HPDE6-E6E7 (cell line): ENCODE results near the gene RBM42.
"Not testable (repeated sequence)": the region's sequence is repeated elsewhere in the genome, so short reads cannot be mapped to it uniquely, and the experiment has no call there.

Source experiments
- DNase-seq: peaks from one replicate; pipeline ENCODE4 v3.0.0; 2011; ENCODE audit warnings: missing footprints; ENCODE audit errors: extremely low spot score

Gene RBM42, protein sequence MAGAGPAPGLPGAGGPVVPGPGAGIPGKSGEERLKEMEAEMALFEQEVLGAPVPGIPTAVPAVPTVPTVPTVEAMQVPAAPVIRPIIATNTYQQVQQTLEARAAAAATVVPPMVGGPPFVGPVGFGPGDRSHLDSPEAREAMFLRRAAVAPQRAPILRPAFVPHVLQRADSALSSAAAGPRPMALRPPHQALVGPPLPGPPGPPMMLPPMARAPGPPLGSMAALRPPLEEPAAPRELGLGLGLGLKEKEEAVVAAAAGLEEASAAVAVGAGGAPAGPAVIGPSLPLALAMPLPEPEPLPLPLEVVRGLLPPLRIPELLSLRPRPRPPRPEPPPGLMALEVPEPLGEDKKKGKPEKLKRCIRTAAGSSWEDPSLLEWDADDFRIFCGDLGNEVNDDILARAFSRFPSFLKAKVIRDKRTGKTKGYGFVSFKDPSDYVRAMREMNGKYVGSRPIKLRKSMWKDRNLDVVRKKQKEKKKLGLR

DNA sequence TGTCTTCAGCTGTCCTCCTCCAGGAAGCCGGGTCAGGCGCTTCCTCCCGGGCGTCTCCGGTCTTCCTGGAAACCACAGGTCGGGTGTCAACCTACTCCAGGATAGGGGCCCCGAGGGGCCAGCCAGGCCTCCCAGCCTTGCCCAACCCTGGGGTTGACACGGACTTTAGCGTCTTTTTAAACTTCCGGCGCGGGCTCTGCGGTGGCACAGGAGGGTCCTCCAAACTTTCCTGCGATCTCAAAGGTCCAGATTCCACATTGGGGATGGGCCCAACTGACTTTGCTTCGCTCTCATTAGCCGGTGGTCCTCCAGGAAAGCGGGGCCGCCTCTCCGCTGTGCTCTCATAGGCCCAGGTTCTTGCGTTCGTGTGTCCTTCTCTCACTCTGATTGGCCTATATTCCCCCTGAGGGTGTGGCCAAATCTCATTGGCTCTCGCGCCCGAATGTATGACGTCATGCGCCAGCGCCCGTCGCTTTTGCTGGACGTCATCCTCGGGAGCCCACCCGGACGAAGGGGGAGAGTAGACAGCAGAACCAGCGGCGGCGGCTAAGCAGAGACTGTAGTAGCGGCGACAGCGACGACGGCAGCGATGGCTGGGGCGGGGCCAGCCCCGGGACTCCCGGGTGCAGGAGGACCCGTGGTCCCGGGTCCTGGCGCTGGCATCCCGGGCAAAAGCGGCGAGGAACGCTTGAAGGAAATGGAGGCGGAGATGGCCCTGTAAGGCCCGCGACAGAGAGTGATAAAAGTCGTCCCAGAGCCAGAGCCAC is at the start of gene RBM42:
RBM42 (plus strand) TSS at position 472 of the 767 bp plus-strand sequence; CDS start at position 590, 118 bp downstream.
- DNase-seq, result peak; percentile 99

DNA sequence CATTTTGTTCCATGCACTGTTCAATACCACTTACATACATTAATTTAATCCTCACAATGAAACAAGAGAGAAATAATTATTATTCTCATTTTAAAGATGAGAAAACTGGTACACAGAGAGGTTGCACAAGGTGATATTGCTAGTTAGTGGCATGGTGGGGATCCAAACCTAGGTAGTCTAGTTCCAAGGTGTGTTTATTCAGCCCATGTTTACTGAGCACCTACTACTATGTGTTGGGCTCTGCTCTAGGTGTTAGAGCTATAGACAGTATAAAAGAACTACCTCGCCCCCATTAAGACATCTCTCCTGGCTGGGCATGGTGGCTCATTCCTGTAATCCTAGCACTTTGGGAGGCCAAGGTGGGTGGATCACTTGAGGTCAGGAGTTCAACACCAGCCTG is 46.1 kb upstream of the RBM42 start:
- no peak for DNase-seq

DNA sequence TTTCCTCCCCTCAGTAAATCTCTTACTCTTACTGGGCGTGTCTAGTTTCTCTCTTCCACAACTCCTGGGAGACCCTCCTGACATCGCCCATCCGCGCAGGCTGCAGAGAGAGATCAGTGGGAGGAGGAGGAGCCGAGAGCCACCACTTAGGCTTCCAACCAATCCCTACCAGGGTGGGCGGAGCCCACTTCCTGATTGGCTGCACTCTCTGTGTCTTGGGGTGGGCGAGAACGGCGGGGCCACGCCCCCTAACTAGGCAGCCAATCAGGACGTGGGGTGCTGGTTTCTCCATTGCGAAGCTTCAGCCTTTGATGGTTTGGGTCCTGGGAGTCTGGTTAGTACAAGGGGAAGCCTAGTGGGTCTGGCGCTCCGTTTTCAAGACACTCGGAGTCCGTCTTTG is 43.0 kb upstream of the RBM42 start, which contains the start of gene PMIS2:
PMIS2 (plus strand) TSS at position 326 of the 400 bp plus-strand sequence. CDS start 87 bp downstream, outside the sequence.
- DNase-seq, result no peak

DNA sequence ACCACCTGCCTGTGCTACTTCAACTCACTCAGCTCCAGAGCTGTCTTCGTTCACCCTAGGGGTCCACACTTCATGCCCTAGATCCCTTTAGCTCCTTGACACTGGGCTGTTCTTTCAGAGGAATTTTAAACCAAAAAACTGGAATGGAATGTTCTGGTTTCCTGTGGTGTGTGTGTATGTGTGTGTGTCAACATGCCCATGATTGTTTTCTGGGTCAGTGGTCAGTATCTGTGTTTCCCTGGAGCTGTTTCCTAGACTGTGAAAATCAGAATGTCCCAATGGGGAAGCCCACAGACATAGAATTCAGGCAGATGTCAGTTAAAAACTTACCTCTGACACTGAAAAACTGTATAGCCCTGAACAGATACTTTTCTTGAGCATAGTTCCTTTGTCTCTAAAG is 41.5 kb upstream of the RBM42 start:
- no peak for DNase-seq

DNA sequence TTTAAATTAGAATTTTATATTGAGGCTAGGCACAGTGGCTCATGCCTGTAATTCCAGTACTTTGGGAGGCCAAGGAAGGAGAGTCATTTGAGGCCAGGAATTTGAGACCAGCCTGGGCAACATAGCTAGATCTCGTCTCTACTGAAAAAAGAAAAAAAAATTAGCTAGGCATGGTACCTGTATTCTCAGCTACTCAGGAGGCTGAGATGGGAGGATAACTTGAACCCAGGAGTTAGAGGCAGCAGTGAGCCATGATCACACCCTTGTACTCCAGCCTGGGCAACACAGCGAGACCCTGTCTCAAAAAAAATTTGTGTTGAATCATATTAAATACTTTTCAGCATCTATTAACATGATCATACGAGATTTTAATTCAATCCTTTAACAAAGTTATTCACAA is 38.0 kb upstream of the RBM42 start:
- DNase-seq, result no peak

DNA sequence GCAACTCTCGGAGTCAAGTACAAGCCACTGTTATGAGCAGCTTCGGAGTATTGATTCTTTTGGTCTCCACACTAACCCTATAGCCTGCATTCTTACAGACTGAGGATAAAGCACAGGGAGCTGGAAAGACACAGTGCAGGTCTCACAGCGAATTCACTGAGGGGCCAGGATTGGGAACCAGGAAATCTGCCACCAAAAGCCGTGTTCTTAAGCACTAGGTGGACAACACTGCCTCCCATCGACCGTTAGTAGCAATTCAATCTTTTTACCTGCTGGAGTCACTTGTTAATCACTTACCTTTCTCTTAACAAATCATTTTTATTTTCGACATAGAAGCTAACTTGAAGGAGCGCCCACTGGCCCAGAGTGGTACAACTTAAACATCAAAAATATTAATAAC is 36.6 kb upstream of the RBM42 start:
- DNase-seq, result no peak

DNA sequence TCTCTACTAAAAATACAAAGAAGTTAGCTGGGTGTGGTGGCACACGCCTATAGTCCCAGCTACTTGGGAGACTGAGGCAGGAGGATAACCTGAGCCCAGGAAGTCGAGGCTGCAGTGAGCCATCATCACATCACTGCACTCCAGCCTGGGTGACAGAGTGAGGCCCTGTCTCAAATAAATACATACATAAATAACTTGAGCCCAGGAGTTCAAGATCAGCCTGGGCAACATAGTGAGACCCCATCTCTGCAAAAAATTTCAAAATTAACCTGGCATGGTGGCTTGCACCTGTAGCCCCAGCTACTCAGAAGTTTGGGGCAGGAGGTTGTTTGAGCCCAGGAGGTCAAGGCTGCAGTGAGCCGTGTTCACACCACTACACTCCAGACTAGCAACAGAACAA is 33.8 kb upstream of the RBM42 start:
- not testable (repeated sequence) for DNase-seq

DNA sequence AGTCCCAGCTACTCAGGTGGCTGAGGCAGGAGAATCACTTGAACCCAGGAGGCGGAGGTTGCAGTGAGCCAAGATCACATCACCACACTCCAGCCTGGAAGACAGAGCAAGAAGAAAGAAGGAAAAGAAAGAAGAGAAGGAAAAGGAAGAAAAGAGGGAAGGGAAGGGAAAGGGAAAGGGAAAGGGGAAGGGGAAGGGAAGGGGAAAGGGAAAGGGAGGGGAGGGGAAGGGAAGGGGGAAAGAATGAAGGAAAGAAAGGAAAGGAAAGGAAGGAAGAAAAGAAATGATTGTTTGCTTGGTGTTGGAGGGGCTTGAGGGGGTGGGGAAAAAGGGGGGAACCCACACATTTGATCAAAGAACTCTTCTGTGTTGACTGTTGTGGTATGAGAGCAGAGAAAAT is 32.9 kb upstream of the RBM42 start:
- no peak for DNase-seq

DNA sequence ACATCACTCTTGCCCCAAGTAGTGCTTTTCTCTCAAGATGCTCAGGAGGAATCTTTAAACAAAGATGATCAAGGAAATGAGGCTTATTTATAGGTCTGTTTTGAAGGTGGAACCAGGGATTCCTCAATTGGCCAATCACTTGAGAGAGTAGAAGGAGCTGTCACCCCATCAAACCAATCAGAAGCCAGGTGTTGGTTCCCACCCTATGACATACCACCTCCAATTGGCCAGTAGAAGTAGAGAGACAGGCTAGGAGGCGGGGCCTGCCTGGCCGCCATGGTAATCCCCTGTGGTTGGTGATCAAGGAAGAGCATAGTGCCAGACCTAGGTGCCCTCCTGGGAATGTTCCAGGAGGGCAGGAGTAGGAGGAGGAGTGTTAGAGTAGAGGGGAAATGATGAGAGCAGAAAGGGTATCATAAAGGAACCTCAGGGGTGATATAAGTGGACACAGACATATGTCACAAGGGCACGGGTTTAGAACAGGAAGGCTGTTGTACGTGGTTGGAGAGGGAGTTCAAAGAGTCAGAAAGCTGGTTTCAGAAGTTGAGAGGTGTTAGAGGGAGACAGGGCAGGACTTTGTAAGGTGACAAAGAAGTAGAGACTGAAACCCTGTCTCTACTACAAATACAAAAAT is 32.4 kb upstream of the RBM42 start:
- DNase-seq, result no peak

DNA sequence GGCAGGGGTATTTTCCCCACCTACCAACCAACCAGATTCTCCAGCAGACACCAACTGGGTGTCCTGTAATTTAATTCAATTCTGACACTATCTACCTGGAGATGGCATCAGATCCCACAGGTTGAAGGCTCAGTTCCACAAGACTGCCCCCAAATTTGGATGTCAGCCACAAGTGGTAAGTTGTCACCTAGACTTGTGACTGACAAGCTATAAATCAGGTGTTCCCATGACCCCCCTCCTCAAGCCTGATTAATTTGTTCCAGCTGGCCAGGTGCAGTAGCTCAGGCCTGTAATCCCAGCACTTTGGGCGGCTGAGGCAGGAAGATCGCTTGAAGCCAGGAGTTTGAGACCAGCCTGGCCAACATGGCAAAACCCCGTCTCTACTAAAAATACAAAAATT is 26.9 kb upstream of the RBM42 start:
- DNase-seq, result no peak

DNA sequence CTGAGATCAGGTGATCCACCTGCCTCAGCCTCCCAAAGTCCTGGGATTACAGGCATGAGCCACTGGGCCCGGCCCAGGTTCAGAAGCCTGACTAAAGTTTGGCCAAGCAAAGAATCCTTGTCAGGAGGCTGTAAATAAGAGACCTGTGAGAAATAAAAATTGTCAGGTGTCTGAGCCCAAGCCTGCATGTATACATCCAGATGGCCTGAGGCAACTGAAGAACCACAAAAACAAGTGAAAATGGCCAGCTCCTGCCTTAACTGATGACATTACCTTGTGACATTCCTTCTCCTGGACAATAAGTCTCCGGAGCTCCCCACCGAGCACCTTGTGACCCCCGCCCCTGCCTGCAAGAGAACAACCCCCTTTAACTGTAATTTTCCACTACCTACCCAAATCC is 24.4 kb upstream of the RBM42 start:
- not testable (repeated sequence) for DNase-seq

DNA sequence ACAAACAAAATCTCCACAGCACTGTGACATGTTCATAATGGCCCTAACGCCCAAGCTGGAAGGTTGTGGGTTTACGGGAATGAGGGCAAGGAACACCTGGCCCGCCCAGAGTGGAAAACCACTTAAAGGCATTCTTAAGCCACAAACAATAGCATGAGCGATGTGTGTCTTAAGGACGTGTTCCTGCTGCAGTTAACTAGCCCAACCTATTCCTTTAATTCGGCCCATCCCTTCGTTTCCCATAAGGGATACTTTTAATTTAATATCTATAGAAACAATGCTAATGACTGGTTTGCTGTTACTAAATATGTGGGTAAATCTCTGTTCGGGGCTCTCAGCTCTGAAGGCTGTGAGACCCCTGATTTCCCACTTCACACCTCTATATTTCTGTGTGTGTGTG is 21.7 kb upstream of the RBM42 start:
- not testable (repeated sequence) for DNase-seq

DNA sequence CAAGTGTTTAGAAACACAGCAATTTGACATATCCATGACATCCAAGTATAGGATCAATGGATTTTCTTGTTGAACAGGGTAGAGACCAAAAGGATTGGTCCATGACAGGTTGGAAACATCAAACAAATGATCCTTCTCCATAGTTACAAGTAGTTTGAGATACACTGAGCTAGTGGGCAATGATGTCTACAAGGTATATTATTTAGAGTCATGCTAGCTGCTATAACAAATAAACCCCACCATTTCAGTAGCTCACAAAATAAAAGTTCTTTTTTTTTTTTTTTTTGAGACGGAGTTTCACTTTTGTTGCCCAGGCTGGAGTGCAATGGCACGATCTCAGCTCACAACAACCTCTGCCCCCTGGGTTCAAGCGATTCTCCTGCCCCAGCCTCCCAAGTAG is 21.2 kb upstream of the RBM42 start:
- DNase-seq, result no peak

DNA sequence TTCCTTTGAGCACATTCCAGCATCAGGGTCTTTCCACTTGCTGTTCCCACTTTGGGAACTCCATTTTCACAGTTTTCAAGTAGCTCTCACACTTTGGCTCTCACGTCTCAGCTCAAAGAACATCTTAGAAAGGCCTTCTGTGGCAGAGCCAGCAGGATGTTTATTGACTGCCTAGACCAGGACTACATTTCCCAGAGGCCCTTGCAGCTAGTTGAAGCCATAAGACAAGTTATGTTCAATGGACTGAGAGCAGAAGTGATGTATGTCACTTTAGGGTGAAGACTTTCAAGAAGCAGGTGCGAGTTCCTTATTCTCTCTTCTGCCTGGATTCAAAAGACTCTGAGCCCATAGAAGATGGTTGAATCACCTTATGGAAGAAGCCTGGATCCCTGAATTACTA is 20.6 kb upstream of the RBM42 start:
- DNase-seq, result no peak

DNA sequence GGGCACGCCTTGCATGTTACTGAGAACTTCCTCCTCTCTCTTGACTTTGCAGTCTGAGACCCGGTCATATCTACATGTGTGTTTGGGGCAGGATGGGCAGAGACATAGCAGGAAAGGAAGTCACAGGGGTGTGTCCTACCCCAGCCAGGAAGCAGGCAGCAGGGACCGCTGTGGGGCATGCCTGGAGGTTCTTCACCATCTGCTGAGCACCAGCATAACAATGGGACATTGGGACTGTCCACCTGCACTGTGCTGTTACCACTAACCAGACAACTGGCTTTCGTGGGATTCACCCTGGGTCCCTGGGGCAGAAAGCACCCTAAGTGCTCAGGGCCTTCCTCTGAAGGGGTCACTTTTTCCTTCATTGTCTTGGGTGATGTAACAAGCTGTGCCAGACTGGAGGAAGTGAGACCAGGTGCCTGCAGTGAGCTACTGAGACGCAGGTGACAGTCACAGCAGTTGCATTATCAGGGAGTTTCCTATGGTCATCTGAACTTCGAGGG is 18.9 kb upstream of the RBM42 start:
- no peak for DNase-seq

DNA sequence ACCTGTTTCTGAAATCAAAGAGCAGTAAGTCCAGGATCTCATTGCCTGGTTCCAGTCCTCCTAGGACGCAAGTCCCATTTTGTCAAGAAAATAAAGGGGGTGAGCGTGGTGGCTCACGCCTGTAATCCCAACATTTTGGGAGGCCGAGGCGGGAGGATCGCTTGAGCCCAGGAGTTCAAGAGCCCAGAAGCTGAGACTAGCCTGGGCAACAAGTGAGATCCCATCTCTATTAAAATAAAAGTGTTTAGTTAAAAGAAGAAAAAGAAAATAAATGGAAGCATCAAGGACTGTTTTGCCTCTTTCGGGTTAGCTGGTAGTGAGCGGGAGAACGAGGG is 16.6 kb upstream of the RBM42 start:
- no peak for DNase-seq

DNA sequence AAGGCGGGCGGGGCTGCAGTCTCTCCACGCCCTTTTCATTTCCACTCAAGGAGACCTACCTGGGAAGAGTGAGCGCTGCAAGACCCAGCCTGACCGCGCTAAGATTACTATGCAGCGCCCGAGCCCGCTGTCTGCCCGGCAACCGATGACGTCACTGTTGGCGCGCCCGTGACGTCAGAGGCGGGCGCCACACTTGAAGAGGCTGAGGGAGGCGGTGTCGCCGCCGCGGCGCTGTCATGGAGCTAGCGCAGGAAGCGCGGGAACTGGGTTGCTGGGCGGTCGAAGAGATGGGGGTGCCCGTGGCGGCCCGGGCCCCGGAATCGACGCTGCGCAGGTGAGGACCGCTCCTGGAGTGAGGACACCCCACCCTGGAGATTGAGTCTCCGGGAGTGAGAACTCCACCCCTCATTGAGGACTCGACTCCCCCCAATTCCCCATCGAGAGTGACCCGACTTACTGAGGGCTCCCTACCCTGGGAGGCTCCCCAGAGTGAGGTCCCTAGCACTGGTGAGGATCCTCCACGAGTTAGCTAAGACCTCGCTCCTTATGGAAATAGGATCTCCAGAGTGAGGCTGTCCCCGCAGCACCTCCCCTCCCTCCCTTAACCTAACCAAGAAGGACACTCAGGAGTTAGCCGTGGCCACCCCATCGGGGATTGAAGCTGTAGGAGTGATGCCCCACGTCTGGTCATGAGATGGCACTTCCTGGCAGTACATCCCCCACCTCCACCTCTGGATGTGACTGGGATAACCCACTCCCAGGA is 16.1 kb upstream of the RBM42 start, which contains the start of gene HAUS5:
HAUS5 (plus strand) TSS at position 177 of the 763 bp plus-strand sequence; CDS start at position 237, 60 bp downstream.
- DNase-seq, result peak; percentile 96

DNA sequence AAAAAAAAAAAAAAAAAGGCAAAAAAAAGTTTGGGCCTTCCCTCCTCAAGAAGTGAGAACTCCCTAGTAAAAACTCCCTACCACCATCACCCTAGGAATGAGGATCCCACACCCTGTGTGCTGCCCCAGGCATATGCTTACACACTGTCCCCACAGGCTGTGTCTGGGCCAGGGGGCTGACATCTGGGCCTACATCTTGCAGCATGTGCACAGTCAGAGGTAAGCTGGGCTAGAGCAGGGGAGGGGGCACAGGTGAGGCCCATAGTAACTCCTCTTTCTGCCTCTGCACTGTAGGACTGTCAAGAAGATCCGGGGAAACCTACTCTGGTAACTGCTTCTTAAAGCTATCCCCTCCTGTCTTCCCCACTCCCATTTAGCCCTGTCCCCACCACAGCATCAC is 15.3 kb upstream of the RBM42 start:
- no peak for DNase-seq

DNA sequence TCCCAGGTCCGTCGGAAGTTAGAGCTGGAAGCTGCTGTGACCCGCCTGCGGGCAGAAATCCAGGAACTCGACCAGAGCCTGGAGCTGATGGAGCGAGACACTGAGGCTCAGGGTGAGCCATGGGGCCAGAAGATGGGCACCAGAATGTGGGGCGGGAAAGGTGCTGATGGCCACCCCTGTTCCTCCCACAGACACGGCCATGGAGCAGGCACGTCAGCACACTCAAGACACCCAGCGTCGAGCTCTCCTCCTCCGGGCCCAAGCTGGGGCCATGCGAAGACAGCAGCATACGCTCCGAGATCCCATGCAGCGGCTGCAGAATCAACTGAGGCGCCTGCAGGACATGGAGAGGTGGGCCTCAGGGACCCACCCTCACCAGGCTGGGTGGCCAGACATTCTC is 13.8 kb upstream of the RBM42 start:
- DNase-seq, result no peak

DNA sequence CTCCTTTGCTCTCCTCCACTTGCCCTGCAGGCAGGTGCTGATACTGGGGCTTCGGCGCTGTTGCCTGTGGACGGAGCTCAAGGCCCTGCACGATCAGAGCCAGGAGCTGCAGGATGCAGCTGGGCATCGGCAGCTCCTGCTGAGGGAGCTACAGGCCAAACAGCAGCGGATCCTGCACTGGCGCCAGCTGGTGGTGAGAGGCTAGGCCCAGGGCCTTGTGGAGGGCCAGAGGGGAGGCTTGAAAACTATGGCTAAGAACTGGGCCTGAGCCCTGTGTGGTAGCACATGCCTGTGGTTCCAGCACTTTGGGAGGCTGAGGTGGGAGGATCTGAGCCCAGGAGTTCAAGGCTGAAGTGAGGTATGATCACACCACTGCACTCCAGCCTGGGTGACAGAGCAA is 10.0 kb upstream of the RBM42 start:
- DNase-seq, result no peak

DNA sequence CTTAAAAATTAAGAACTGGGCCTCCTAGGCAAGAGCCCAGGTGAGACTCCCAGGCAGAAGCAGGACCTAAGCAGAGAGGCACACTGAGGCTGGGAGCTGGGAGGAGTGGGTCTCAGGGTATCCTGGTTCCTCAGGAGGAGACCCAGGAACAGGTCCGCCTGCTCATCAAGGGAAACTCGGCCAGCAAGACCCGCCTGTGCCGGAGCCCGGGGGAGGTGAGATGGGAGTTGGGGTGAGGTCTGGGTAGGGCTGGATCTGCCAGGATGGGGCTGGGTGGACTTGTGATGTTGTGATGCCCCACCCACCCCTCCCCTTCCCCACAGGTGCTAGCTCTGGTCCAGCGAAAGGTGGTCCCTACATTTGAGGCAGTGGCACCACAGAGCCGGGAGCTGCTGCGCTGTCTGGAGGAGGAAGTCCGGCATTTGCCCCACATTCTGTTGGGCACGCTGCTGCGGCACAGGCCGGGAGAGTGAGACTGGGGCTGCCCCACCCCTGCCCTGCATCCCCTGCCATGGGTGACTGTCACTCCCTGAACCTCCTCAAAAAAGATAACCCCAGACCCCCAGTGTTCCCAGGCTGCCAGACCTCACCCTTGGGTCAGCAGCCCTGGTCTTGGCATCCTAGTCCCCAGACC is 9.4 kb upstream of the RBM42 start:
- DNase-seq, result no peak
